ENCODE results near the gene BDKRB1. TPM values are rescaled to one million over a fixed set of nuclear protein-coding genes. Genes with fewer than 3 reads are reported as not detected.
A peak's percentile ranks its signal among the peaks of the same experiment; 100 is the strongest.

The BDKRB1 gene
- total RNA-seq, 1 experiment from 2014 or later = 10.3 TPM

DNA sequence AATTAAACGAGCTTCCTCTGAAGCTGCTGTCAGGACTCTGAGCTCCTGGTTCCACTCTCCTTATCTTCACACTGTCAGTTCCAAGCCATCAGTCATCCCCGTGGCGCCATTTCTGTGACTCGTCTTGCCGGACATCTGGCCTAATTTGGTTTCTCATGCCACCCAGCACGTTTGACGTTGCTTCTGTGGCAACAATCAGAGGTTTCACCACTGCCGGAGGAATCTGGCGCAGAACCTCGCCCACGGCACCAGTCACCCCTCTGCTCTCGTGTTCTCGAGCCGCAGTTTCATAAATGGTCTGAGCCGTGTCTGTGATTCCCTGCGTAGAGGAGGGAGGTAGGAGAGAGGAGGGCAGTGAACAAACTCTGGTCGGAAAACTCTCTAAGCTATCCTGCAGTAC is 29.7 kb downstream of the BDKRB1 start:
- no peaks in the 10 kb centered on the region for H3K9me3 ChIP-seq (replicated peaks)
- H3K27me3 ChIP-seq (replicated peaks) = no peaks in the 10 kb centered on the region
- no peaks in the 10 kb centered on the region for H3K36me3 ChIP-seq
- H3K27ac ChIP-seq = peak overlapping the region; percentile 79
- peak overlapping the region; percentile 6 for H3K4me3 ChIP-seq
- H3K4me1 ChIP-seq (replicated peaks) = peaks cover 27% of the 10 kb centered on the region
- peak; percentile 83 to 91 for DNase-seq (ENCODE audit: low read depth in 1 of 2, low spot score in 2 of 2)

DNA sequence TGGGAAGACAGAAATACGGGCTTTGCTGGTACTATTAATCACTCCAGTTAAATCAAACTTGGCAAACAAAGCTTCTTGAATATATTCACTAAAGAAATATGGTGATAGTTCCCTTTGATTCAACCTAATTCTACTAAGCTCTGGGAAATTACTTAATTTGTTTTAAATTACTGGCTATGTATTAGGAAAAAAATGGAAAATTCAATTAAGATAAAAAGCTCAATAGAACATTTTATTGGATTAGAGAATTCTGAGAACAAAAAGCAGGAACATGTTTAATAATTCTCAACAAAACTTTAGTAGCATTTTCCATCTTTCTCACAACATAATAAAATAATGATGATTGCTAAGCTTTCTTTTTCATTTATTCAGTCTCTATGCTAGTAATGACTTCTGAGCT is 30.2 kb downstream of the BDKRB1 start:
- peaks cover 26% of the 10 kb centered on the region for H3K4me1 ChIP-seq (replicated peaks)
- H3K27me3 ChIP-seq (replicated peaks) = no peaks in the 10 kb centered on the region
- no peaks in the 10 kb centered on the region for H3K9me3 ChIP-seq (replicated peaks)
- DNase-seq (ENCODE audit: low read depth in 1 of 2, low spot score in 2 of 2) = no peak
- H3K27ac ChIP-seq = peak overlapping the region; percentile 79
- H3K36me3 ChIP-seq = no peaks in the 10 kb centered on the region
- H3K4me3 ChIP-seq = peak overlapping the region; percentile 6; the same call in 1 of the 2 replicates

DNA sequence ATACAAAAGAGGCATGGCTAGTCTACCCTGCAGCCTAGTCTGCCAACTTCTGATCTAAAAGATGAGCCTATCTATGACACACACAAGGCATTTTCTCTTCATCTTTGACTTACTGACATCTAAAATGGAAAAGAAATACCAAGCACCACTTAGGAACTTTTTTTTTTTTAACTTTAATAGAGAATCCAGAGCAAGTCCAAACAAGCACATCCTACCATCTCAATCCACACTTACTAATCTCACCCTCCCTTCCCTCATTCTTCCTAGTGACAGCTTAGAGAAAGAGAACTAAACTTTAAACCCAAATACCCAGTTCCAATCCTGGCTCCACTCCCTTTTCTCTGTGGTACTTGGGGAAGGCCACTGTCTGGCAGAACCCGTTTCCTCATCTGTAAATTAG is 31.8 kb downstream of the BDKRB1 start:
- no peak for DNase-seq (ENCODE audit: low read depth in 1 of 2, low spot score in 2 of 2)
- Histone ChIP-seq H3K4me3 (no peak overlapping the region), H3K27me3 (replicated peaks) (no peaks in the 10 kb centered on the region), H3K9me3 (replicated peaks) (no peaks in the 10 kb centered on the region), H3K4me1 (replicated peaks) (peaks cover 20% of the 10 kb centered on the region), H3K36me3 (no peaks in the 10 kb centered on the region; the same call in 1 of the 2 replicates), H3K27ac (no peak overlapping the region)

DNA sequence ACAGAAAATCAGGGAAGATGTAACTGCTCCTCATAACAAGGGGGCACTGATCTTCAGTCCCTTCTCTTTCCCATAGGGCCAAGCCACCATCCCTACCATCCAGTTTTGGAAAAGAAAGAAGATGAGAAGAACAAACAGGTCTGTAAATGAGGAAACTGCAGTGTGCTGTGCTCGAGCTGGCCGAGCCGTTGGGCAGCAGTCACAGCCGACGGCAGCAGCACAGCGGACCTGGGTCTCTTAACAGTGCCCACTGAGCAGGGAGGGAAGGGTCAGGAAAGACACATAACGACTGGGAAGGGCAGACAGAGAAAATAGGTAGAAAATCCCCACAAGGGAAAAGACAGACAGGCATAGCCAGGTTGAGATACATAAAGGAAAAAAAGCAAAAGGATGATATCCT is 38.2 kb downstream of the BDKRB1 start:
- no peak overlapping the region for H3K4me3 ChIP-seq

DNA sequence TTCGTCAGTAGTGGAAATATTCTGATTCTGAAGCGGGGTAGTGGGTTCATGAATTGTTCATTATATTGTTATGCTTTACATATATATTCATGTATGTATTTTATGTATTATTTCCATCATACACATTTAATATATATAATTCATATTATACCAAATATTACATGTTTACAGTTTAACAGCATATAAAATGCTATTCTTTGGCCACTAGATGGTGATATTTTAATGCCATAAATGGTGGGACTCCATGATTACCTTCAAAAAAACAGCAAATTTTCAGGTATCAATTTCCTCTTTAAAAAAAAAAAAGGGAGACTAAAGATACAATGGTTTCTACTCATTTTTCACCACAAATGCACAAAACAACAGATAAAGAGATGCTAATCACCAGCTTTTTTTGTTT is 41.0 kb downstream of the BDKRB1 start:
- Histone ChIP-seq H3K4me1 (replicated peaks) (no peaks in the 10 kb centered on the region), H3K4me3 (no peak overlapping the region), H3K36me3 (peaks cover 4% of the 10 kb centered on the region; the same call in 1 of the 2 replicates), H3K27me3 (replicated peaks) (no peaks in the 10 kb centered on the region), H3K9me3 (replicated peaks) (no peaks in the 10 kb centered on the region), H3K27ac (no peak overlapping the region)
- no peak for DNase-seq (ENCODE audit: low read depth in 1 of 2, low spot score in 2 of 2)

More for the DNA sequence above, 38.2 kb downstream of the BDKRB1 start:
- Histone ChIP-seq H3K9me3 (replicated peaks) (no peaks in the 10 kb centered on the region), H3K27me3 (replicated peaks) (no peaks in the 10 kb centered on the region), H3K36me3 (no peaks in the 10 kb centered on the region; the same call in 1 of the 2 replicates), H3K4me1 (replicated peaks) (no peaks in the 10 kb centered on the region), H3K27ac (no peak overlapping the region)
- DNase-seq (ENCODE audit: low read depth in 1 of 2, low spot score in 2 of 2) = no peak

DNA sequence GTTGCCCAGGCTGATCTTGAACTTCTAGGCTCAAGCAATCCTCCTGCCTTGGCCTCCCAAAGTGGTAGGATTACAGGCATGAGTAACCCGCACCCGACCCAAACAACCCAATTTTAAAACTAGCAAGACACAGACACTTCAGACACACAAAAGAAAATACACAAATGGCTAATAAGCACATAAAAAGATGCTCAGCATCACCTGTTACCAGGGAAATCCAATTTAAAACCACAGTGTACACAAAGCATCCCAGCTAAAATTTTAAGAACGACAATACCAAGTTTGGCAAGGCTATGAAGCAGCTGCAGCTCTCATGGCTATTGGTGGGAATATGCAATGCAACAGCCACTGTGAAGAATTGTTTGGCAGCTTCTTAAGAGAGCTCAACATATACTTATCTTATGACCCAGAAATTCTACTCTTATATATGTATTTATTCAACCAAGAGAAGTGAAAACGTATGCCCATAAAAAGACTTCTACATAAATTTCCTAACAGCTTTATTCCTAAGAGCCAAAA is 42.0 kb downstream of the BDKRB1 start:
- H3K27me3 ChIP-seq (replicated peaks) = no peaks in the 10 kb centered on the region
- no peak overlapping the region for H3K4me3 ChIP-seq
- H3K4me1 ChIP-seq (replicated peaks) = no peaks in the 10 kb centered on the region
- H3K27ac ChIP-seq = no peak overlapping the region
- no peaks in the 10 kb centered on the region for H3K9me3 ChIP-seq (replicated peaks)
- peaks cover 4% of the 10 kb centered on the region; the same call in 1 of the 2 replicates for H3K36me3 ChIP-seq
- DNase-seq (ENCODE audit: low read depth in 1 of 2, low spot score in 2 of 2) = no peak

DNA sequence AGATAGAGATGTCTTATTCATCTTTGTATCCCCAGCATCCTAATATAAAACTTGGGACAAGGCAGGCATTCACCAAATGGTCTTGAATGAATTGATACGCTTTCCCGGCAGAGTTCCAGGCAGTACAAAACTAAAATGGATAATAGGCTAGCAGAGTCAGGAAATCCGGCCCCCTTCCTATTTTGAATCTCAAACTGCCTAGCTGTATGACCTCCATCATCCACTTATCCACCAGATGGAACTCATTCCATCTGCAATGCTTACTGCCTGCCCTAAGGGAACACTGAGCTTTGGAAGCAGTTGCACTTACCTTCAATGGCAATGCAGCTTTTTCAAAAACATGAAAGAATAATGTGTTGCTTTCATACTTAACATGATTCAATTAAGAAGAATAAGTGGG is 43.4 kb downstream of the BDKRB1 start:
- DNase-seq (ENCODE audit: low read depth in 1 of 2, low spot score in 2 of 2) = no peak
- no peak overlapping the region for H3K4me3 ChIP-seq
- H3K4me1 ChIP-seq (replicated peaks) = no peaks in the 10 kb centered on the region
- H3K9me3 ChIP-seq (replicated peaks) = no peaks in the 10 kb centered on the region
- no peaks in the 10 kb centered on the region for H3K27me3 ChIP-seq (replicated peaks)
- peaks cover 4% of the 10 kb centered on the region; the same call in 1 of the 2 replicates for H3K36me3 ChIP-seq
- no peak overlapping the region for H3K27ac ChIP-seq

DNA sequence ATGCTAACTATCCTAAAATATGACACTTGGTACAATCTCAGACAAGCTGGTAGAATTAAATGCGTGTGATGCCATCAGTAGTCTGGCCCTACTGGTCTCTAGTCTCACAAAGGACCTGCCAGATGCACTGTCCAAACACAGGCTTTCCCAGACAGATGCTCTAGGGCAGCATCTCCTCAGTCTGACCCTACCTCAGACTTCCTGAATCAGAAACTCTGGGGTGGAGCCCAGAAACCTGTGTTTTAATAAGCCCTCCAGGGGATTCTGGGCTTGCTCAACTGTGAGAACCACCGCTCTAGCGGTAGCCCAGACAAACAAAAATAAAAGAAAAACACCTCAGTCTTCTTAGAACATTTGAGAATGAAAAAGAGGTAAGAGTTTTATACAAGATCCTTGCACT is 48.0 kb downstream of the BDKRB1 start:
- H3K4me3 ChIP-seq = no peak overlapping the region
- no peaks in the 10 kb centered on the region for H3K27me3 ChIP-seq (replicated peaks)
- H3K9me3 ChIP-seq (replicated peaks) = no peaks in the 10 kb centered on the region
- no peaks in the 10 kb centered on the region for H3K4me1 ChIP-seq (replicated peaks)
- no peak overlapping the region for H3K27ac ChIP-seq
- no peak for DNase-seq (ENCODE audit: low read depth in 1 of 2, low spot score in 2 of 2)
- peaks cover 10% of the 10 kb centered on the region for H3K36me3 ChIP-seq

DNA sequence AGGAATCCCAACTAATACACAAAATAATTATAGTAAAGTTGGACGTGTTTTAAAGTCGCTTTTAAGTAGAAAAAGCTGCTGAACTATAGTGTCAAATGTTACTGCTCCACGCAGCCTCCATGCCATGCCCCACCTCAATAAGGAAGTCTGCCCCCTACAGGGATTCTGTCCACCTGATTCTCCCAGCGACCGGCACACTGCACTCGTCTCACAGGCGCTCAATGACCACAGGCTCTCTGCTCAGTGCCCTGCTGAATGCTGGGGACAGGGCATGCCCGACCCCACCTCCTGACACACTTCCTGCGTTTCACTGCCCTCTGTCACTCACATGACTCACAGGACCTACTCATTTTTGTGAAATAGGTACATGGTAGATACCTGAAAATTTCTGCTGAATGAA is 48.9 kb downstream of the BDKRB1 start:
- no peaks in the 10 kb centered on the region for H3K27me3 ChIP-seq (replicated peaks)
- H3K9me3 ChIP-seq (replicated peaks) = no peaks in the 10 kb centered on the region
- H3K27ac ChIP-seq = no peak overlapping the region
- peaks cover 14% of the 10 kb centered on the region for H3K36me3 ChIP-seq
- no peaks in the 10 kb centered on the region for H3K4me1 ChIP-seq (replicated peaks)
- DNase-seq (ENCODE audit: low read depth in 1 of 2, low spot score in 2 of 2) = no peak
- H3K4me3 ChIP-seq = no peak overlapping the region

DNA sequence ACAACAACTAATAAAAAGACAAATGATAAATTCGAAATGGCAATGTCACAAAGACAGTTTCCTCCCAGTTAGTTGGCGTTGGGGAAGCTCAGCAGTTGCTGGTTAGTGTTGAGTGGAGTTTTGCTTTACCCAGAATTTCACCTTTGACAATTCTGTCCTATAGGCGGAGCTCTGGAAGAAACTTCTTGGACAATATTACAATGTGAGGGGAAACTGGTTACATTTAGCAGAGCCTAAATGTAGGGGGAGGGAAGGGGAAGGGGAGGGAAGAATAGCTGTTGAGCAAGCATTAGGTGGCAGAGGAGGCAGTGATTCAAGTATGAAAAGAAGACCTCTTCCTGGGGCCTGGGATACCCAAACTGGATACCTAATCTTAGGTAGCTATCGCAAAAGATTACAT is 51.4 kb downstream of the BDKRB1 start:
- Histone ChIP-seq H3K27ac (no peak overlapping the region), H3K36me3 (peaks cover 10% of the 10 kb centered on the region), H3K9me3 (replicated peaks) (no peaks in the 10 kb centered on the region), H3K4me3 (no peak overlapping the region), H3K4me1 (replicated peaks) (no peaks in the 10 kb centered on the region), H3K27me3 (replicated peaks) (no peaks in the 10 kb centered on the region)
- DNase-seq (ENCODE audit: low read depth in 1 of 2, low spot score in 2 of 2) = no peak

DNA sequence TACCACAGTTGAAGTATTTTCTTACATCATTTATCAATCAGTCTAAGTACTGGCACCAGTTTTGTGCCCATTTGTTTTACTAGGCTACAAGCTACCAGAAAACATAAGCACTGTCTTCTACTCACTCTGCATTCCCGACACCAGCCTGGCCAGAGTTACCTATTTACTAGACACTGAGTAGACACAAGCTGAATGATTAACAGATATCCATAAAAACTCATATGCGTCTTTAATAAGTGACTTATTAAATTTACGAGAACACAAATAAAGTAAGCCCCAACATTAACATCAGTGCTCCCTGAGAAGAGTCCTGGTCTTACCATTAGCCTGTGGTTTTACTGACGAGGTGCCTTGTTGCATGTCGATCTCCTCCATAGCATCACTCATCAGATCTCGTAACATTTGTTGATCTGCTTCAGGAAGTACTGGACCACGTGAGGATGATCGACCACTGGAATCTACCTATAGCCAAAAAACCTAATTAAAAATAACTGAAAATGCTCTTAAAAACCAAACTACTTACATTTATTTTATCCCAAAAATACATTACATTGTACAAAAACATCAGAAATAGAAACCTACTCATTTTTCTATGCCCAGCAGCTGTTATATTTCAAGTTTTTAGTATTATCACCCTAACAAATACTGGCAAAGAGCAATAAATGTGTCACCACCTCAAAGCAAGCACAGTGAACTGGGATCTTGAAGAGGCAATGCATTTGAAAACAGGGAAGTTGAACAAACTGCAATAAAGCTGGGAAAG is 53.3 kb downstream of the BDKRB1 start:
- H3K27ac ChIP-seq = no peak overlapping the region
- peaks cover 12% of the 10 kb centered on the region for H3K36me3 ChIP-seq
- H3K4me1 ChIP-seq (replicated peaks) = no peaks in the 10 kb centered on the region
- H3K9me3 ChIP-seq (replicated peaks) = no peaks in the 10 kb centered on the region
- no peaks in the 10 kb centered on the region for H3K27me3 ChIP-seq (replicated peaks)
- no peak for DNase-seq (ENCODE audit: low read depth in 1 of 2, low spot score in 2 of 2)
- no peak overlapping the region for H3K4me3 ChIP-seq

DNA sequence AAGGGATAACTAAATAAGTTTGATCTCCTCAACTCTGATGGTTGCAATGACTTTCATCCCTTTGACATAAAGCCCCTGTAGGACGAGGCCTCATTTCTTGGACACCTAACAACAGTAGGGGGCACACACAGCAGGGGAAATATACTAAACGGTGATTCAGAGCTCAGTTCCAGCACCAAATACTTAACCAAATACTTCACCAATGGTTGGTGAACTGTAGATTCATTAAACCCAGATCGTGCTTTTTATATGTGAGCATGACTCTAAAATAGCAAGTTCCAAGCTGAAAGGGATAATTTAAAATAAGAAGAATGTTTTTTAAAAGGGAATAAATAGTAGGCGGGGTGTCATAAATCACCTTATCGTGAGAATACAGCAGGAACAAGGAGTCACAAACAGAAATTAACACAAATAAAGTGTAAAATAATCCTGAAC is 53.9 kb downstream of the BDKRB1 start:
- no peak for DNase-seq (ENCODE audit: low read depth in 1 of 2, low spot score in 2 of 2)

DNA sequence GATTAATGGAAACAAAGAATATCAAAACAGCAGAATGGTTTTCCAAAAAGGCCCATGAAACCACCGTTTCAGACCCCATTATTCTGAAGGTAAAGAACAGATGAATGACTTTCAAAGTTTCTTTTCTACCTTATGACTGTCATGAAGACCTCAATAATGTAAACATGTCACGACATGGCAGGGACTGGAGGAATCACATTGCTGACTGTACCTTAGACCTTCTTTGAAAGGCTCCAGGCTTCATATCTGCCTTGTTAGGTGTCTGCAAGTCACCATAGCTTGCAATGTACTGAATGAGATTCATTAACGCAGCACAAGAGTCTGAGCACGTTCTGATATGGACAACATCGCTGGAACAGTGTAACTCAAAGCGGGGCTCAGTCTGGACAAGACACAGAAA is 54.9 kb downstream of the BDKRB1 start:
- Histone ChIP-seq H3K4me1 (replicated peaks) (no peaks in the 10 kb centered on the region), H3K27ac (no peak overlapping the region), H3K27me3 (replicated peaks) (no peaks in the 10 kb centered on the region), H3K36me3 (peaks cover 21% of the 10 kb centered on the region), H3K9me3 (replicated peaks) (no peaks in the 10 kb centered on the region), H3K4me3 (no peak overlapping the region)
- no peak for DNase-seq (ENCODE audit: low read depth in 1 of 2, low spot score in 2 of 2)

More for the DNA sequence above, 53.9 kb downstream of the BDKRB1 start:
- Histone ChIP-seq H3K4me1 (replicated peaks) (no peaks in the 10 kb centered on the region), H3K36me3 (peaks cover 15% of the 10 kb centered on the region), H3K9me3 (replicated peaks) (no peaks in the 10 kb centered on the region), H3K27me3 (replicated peaks) (no peaks in the 10 kb centered on the region), H3K4me3 (no peak overlapping the region), H3K27ac (no peak overlapping the region)
